ENCODE results near the gene MTRF1L. TPM values are rescaled to one million over a fixed set of nuclear protein-coding genes. Genes with fewer than 3 reads are reported as not detected.

MTRF1L gene
- total and polyA plus RNA-seq, 2 of the 13 experiments (the other 11 are each of a cell fraction or from before 2014, with no cell fraction given), result 17.6 to 28.7 TPM

- TF ChIP-seq FOXK1 (CRISPR knock-in tag; IDR thresholded peaks at IDR 0.05; ENCODE audit: borderline replicate concordance, low read depth) (peak; percentile 46; the same call in 1 of the 2 replicates), ZNF674 (CRISPR knock-in tag; IDR thresholded peaks at IDR 0.05; ENCODE audit: low read depth) (no peak), ZNF124 (CRISPR knock-in tag; IDR thresholded peaks at IDR 0.05) (no peak), RARG (CRISPR knock-in tag; IDR thresholded peaks at IDR 0.05; ENCODE audit: low read depth) (no peak), KLF12 (CRISPR knock-in tag; IDR thresholded peaks at IDR 0.05; ENCODE audit: borderline replicate concordance) (peak; percentile 64; the same call in 1 of the 2 replicates), MYNN (CRISPR knock-in tag; IDR thresholded peaks at IDR 0.05; ENCODE audit: low read depth) (no peak), HCFC1 (IDR thresholded peaks at IDR 0.05; ENCODE audit: low read depth, low read length) (peak; percentile 58; the same call in 1 of the 2 replicates), SNAPC2 (CRISPR knock-in tag; IDR thresholded peaks at IDR 0.05) (0 out of 2 replicates have a peak, but pooled peaks have one; percentile 33), POLR2AphosphoS5 (IDR thresholded peaks at IDR 0.05; ENCODE audit: low read depth, low read length) (peak; percentile 69), RFXAP (CRISPR knock-in tag; IDR thresholded peaks at IDR 0.05; ENCODE audit: borderline replicate concordance) (0 out of 2 replicates have a peak, but pooled peaks have one; percentile 26), SKI (IDR thresholded peaks at IDR 0.05; ENCODE audit: partially characterized antibody) (no peak), MAX (IDR thresholded peaks at IDR 0.05) (peak; percentile 68), ZSCAN12 (CRISPR knock-in tag; IDR thresholded peaks at IDR 0.05) (peak; percentile 95), ZNF672 (CRISPR knock-in tag; IDR thresholded peaks at IDR 0.05) (no peak), KDM6A (CRISPR knock-in tag; IDR thresholded peaks at IDR 0.05; ENCODE audit: low read depth) (no peak; the same call in 1 of the 2 replicates), ZNF580 (CRISPR knock-in tag; IDR thresholded peaks at IDR 0.05; ENCODE audit: borderline replicate concordance, low read depth) (no peak; the same call in none of the 2 replicates), SP5 (CRISPR knock-in tag; IDR thresholded peaks at IDR 0.05; ENCODE audit: borderline replicate concordance, low read depth) (peak; percentile 68; the same call in 1 of the 2 replicates), ZNF382 (CRISPR knock-in tag; IDR thresholded peaks at IDR 0.05; ENCODE audit: borderline replicate concordance) (no peak)
- TF ChIP-seq, protein P1, sequence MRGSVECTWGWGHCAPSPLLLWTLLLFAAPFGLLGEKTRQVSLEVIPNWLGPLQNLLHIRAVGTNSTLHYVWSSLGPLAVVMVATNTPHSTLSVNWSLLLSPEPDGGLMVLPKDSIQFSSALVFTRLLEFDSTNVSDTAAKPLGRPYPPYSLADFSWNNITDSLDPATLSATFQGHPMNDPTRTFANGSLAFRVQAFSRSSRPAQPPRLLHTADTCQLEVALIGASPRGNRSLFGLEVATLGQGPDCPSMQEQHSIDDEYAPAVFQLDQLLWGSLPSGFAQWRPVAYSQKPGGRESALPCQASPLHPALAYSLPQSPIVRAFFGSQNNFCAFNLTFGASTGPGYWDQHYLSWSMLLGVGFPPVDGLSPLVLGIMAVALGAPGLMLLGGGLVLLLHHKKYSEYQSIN (CRISPR knock-in tag; IDR thresholded peaks at IDR 0.05; ENCODE audit: borderline replicate concordance), result no peak
- TF ChIP-seq, protein P2, sequence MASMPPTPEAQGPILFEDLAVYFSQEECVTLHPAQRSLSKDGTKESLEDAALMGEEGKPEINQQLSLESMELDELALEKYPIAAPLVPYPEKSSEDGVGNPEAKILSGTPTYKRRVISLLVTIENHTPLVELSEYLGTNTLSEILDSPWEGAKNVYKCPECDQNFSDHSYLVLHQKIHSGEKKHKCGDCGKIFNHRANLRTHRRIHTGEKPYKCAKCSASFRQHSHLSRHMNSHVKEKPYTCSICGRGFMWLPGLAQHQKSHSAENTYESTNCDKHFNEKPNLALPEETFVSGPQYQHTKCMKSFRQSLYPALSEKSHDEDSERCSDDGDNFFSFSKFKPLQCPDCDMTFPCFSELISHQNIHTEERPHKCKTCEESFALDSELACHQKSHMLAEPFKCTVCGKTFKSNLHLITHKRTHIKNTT (CRISPR knock-in tag; IDR thresholded peaks at IDR 0.05), result no peak
- TF ChIP-seq, protein P3, sequence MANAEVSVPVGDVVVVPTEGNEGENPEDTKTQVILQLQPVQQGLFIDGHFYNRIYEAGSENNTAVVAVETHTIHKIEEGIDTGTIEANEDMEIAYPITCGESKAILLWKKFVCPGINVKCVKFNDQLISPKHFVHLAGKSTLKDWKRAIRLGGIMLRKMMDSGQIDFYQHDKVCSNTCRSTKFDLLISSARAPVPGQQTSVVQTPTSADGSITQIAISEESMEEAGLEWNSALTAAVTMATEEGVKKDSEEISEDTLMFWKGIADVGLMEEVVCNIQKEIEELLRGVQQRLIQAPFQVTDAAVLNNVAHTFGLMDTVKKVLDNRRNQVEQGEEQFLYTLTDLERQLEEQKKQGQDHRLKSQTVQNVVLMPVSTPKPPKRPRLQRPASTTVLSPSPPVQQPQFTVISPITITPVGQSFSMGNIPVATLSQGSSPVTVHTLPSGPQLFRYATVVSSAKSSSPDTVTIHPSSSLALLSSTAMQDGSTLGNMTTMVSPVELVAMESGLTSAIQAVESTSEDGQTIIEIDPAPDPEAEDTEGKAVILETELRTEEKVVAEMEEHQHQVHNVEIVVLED (CRISPR knock-in tag; IDR thresholded peaks at IDR 0.05; ENCODE audit: borderline replicate concordance), result peak; percentile 89
- TF ChIP-seq, protein P4, sequence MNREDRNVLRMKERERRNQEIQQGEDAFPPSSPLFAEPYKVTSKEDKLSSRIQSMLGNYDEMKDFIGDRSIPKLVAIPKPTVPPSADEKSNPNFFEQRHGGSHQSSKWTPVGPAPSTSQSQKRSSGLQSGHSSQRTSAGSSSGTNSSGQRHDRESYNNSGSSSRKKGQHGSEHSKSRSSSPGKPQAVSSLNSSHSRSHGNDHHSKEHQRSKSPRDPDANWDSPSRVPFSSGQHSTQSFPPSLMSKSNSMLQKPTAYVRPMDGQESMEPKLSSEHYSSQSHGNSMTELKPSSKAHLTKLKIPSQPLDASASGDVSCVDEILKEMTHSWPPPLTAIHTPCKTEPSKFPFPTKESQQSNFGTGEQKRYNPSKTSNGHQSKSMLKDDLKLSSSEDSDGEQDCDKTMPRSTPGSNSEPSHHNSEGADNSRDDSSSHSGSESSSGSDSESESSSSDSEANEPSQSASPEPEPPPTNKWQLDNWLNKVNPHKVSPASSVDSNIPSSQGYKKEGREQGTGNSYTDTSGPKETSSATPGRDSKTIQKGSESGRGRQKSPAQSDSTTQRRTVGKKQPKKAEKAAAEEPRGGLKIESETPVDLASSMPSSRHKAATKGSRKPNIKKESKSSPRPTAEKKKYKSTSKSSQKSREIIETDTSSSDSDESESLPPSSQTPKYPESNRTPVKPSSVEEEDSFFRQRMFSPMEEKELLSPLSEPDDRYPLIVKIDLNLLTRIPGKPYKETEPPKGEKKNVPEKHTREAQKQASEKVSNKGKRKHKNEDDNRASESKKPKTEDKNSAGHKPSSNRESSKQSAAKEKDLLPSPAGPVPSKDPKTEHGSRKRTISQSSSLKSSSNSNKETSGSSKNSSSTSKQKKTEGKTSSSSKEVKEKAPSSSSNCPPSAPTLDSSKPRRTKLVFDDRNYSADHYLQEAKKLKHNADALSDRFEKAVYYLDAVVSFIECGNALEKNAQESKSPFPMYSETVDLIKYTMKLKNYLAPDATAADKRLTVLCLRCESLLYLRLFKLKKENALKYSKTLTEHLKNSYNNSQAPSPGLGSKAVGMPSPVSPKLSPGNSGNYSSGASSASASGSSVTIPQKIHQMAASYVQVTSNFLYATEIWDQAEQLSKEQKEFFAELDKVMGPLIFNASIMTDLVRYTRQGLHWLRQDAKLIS (CRISPR knock-in tag; IDR thresholded peaks at IDR 0.05), result no peak
These were observed at the start of gene MTRF1L (continued) for GRCh38 chr6:153002613-153003365.

Data from HepG2 (cell line).